Erythroblast (primary cell): Measurements from ENCODE around the gene CARS1.
A peak's percentile ranks its signal among the peaks of the same experiment; 100 is the strongest.

ENCODE experiments used
- DNase-seq, 2 experiments: peaks; one replicate each; lab custom pipeline; 2025; lab: John Stamatoyannopoulos, UW
- GATA1 ChIP-seq: IDR thresholded peaks from 2 replicates; pipeline ENCODE4 v1.6.1; 2011; ENCODE audit warnings: low read depth, mild to moderate bottlenecking, control low read depth, low read length, moderate library complexity
- POLR2A ChIP-seq: IDR thresholded peaks from 2 replicates; pipeline ENCODE4 v1.6.1; 2011; ENCODE audit warnings: mild to moderate bottlenecking, low read length

The CARS1 gene

DNA sequence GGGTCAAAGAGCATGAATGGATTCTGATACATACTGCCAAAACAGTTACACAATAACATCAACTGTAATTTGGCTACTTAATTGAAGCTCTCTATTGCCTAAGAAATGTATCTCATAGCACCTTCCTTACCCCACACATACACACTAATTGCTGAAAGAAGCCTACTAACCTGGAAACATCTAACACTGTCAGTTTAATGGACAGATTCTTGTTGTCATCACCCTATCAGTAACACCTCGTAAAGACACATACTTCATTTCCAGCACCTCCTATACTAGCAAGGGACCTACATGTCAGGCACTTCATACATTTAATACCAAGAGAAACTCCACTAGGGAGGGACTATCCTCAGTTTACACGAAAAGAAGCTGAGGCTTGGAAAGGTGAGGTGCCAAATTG lies 75.0 kb downstream of the CARS1 start:
- TF ChIP-seq GATA1 = no peak
- no peak for DNase-seq

DNA sequence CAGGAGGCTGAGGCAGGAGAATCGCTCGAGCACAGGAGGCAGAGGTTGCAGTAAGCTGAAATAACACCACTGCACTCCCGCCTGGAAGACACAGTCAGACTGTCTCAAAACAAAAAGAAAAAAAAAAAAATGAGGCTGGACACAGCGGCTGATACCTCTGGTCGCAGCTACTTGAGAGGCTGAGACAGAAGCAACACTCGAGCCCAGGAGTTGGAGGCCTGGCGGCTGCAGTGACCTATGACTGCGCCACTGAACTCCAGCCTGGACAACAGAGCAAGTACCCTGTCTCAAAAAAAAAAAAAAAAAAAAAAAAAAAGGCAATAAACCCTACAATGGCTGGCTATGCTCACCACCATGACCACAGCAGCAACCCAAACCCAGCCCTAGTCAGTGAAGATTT lies 76.1 kb downstream of the CARS1 start:
- DNase-seq = no peak
- no peak for TF ChIP-seq GATA1
- no peak for TF ChIP-seq POLR2A

DNA sequence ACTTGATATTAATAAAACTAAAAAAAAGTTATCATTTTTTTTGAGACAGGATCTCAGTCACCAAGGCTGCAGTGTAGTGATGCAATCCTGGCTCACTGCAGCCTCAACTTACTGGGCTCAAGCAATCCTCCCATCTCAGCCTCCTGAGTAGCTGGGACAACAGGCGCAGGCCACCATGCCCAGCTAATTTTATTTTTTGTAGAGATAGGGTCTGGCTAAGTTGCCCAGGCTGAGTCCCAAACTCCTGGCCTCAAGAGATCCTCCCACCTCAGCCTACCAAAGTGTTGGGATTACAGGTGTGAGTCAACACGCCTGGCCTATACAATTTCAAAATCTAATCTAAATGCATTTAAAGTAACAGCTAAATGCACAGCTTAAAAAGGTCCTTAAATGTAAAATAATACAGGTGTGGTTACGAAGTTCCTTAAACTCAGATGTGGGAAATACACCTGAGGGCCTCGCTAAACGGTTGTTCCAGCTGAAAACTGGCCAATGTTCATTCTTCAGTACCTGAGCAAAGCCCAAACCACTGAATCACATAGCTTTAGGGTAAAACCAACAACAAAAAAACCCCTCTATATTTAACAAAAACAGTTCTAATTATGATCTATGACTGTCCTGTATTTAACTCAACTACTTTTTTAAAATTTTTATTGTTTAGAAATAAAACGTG lies 76.9 kb downstream of the CARS1 start:
- TF ChIP-seq POLR2A (no peak), GATA1 (no peak)
- DNase-seq = no peak

DNA sequence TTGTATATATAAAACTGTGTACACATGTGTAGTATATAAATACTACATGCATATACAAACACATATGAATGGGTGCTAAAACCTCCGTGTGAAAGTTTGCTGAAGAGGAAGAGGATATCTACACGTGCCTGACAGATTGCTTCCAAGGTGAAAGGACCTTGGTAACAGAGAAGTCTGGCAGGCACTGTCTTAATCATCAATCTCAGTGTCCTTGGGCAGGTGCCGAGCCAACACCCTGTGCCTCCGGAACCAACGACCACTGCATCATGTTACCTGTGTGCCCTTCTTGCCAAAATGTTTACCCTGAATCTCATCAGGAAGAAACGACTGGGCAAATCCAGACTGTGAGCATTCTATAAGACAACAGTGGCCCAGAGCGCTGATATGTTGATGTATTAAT lies 80.1 kb downstream of the CARS1 start:
- no peak for DNase-seq
- no peak for TF ChIP-seq GATA1
- no peak for TF ChIP-seq POLR2A

DNA sequence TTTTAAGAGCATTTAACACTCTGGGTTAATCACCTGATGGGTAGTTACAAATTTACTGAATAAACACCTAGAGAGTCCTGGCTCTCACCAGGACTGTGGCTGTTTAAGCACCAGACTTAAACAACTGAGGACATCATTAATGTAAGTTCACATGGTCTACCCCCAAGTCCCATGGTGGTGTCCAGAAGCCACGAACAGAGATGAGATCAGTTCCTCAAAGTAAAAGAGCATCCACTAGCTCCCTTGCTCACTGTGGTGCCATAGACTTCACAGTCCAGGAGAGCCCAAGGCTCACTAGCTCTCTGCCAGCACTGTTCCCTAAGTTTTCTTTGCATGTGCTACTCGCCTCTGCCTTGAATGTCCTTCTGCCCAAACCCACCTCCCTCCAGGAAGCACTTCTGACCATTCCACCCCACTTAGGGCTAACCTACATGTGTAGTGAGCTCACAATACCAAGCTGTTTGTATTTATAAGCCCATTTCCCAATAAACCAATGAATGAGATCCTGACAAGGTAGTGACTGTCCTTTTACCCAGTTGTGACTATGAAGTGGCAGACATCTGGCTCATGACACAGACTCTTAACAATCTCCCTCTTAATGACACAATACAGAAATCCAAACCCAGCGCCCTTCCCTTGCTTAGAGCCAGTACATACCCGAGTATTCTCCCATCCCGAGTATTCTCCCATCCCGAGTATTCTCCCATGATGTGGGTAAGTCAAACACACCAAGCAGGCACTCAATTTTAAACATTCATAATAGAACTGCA lies 80.7 kb downstream of the CARS1 start:
- no peak for DNase-seq
- TF ChIP-seq GATA1 = no peak
- TF ChIP-seq POLR2A = no peak

DNA sequence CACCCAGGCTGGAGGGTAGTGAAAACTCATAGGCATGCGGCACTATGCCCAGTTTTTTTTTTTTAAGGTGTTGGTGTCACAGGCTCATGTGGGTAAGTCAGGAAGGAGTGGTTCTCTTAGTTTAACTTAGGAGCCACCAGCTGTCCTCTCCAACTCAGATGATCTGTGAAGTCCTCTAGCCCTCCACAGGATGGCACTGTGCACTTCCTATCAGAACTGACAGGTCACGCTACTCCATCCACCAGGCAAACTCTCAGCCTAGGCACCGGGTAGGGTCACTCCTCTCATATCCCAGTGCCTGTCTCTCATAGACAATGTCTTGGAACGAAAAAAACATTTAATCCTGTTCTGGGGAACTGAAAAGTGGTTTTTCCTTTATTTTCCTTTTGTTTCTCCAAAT lies 81.6 kb downstream of the CARS1 start:
- TF ChIP-seq POLR2A (no peak), GATA1 (no peak)
- DNase-seq = peak; percentile 61 to 69

DNA sequence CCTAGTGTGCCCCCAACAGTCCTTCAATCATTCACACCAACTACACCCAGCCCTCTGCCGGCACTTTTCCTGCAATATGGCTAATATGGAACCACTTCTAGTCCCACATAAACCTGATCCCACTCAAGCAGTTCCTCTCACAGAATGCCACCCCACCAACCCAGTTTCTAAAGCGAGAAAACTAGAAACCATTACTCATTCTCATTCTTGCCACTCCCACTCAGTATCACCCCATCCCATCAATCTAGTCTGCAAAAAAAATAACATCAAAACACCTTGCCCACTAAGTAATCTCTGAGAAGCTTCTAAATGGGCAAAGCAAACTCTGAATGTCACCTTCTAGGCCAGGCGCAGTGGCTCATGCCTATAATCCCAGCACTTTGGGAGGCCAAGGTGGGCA lies 83.0 kb downstream of the CARS1 start:
- no peak for TF ChIP-seq POLR2A
- TF ChIP-seq GATA1 = no peak
- no peak for DNase-seq

DNA sequence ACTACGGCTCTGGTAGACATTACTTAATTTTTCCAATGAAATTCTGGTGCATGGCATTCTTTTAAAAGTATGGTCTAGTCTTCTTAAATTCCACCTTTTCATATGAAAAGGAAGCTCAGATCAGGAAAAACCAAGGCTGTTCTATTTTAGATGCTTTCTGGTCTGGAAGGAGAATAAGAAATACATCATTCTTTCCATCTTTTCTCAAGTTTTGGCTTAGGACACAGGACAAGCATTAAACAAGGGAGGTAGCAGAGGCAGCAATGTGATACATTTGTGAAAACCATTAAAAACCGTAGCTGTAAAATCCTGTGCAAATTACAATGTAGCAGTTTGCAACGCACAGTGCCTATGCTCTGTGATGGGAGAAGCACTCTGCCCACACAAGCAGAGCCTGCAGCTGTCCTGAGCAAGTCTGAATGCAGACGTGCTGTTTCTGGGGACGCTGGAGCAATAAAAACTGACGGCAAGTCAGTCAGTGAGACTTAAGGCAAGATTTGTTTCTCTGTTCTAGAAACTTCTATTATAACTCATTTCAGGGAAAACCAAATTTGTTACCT lies 88.8 kb downstream of the CARS1 start:
- DNase-seq = no peak
- TF ChIP-seq GATA1 (no peak), POLR2A (no peak)

DNA sequence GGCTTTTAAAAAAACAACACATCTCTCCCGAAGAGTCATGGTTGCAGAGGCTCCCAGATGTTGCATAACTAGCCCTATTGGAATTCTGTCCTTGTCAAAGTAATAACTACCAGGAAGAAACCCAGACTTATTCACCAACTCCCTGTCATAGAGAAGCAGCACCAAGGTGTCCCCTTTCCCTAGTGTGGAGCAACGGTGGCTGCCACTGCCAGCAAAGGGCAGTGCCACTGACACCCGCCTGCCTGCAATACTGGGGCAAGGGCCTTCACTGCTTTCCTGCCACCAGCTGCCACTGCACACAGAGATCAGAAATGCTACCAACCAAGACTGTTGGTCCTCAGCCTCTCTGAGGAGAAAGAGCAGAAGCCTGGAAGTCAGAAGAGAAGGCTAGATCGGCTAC lies 92.4 kb downstream of the CARS1 start:
- TF ChIP-seq POLR2A = no peak
- TF ChIP-seq GATA1 = no peak
- DNase-seq = no peak

DNA sequence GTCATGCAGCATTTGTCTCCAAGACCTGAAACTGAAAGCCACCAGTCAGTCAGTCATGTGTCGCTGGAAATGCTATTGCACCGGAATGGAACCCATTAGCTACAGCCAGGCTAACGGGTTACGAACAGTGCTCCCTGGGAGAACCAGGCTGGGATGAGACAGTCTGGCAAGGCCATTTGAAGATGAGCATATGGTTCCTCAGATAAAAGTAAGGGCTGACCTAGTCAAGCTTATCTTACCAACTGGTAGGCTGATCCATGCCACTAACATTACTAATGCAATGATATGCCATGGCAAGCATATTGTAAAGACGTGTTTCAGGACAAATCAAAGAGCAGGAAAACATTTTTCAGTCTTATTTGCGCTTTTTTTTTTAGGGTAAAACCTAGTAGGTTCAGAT lies 93.5 kb downstream of the CARS1 start:
- TF ChIP-seq POLR2A (no peak), GATA1 (no peak)
- DNase-seq = peak; percentile 75 to 78

DNA sequence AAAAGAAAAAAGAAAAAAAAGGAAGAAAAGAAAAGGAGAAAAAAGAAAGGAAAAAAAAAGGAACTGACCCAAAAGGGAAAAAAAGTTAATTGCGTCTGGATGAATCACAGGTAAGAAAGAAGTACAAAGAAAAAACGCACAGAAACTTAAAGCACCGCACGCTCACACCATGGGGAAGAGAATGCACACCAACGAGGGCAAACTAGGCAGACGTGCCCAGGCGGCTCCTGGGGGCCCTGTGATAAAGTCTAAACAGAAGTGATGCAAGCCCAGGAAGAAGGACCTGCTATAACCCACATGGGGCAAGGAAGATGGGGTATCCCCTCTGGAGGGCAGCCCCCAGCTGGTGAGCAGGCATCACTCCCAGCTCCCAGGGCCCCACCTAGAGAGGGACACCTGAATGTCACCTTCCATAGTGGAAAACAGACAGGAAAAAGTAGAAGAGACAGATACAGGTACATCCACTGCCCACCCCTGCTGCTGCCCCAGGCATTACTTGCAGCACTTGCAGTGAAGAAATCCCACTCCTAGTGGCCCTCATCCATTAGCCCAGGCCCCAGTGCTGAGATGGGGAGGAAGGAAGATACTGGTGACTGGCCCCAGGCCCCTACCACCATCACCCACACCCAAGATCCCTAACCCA lies 94.0 kb downstream of the CARS1 start:
- TF ChIP-seq GATA1 (no peak), POLR2A (no peak)
- DNase-seq = no peak

DNA sequence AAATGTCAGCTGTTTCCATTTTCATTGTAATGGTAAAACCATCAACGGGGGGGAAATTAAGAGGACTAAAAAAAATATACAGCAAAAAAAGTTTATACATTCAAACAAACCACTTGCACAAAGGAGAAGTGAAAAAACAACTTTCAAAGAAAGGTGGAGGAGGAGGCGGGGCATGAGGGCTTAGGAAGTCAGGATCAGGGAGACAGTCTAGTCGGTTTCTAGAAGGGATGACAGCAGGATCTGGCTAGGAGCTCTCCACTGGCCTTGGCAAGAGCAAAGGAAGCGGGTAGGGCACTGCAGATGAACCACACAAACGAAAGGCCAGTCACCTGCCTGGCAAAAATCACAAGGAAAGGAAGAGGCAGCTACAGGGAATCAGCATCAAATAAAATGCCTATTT lies 96.1 kb downstream of the CARS1 start:
- no peak for TF ChIP-seq POLR2A
- TF ChIP-seq GATA1 = no peak
- no peak for DNase-seq

DNA sequence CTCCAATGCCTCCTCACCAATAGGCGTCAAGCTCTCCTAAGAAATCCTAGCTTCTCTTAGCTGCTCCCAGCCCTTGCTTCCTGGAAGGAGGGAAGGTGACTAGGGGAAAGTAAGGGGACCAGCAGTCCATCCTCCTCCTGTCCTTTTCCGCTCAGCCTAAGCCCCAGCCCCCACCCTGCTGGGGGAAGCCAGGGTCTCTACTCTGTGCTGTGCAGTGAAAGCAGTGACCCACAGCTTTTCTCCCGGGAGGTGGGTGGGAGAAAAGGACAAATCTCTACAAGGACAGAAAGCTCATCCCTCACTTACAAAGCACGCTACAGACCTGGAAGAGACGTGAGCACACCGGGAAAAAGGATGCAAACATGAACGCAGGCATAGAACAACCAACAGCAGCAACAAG lies 97.1 kb downstream of the CARS1 start:
- TF ChIP-seq POLR2A (no peak), GATA1 (no peak)
- no peak for DNase-seq

DNA sequence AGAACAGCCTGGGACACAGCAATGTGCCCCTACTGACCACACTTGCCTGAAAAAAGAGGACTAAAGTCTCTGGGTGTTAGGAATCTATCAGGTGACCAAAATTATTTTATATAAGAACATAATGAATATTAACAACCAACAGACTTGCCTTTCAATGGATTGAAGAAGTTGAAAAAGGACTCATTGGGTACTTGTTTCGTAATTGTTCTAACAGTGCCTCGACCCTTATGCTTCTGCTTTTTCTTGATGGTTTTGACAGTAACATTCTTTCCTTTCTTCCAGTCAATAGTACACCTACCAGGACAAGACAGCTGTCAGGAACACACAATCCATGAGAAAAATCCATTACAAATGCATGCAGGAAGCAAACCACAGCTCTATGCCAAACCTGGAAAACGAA lies 99.0 kb downstream of the CARS1 start:
- DNase-seq = no peak
- TF ChIP-seq GATA1 = no peak
- no peak for TF ChIP-seq POLR2A
